ENCODE data around the gene CPB2. TPM values are rescaled to one million over a fixed set of nuclear protein-coding genes. Genes with fewer than 3 reads are reported as not detected.

The CPB2 gene
- total RNA-seq, 4 donors from 2014 or later: not detected

DNA sequence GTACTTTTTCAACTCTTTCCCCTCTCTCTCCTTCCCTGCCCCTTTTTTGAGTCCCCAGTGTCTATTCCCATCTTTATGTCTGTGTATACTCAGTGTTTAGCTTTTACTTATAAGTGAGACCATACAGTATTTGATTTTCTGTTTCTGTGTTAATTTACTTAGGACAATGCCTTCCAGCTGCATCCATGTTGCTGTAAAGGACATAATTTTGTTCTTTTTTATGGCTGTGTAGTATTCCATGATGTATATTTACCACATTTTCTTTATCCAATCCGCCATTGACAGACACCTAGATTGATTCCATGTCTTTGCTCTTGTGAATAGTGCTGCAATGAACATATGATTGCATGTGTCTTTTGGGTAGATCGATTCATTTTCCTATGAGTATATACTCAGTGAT, 41.5 kb downstream of the CPB2 start:
- intact Hi-C loops (cut with DNase I; ENCODE audit: low total_unique reads): no loop called here
- Histone ChIP-seq H3K4me1 (no peaks in the 10 kb centered on the region), H3K27me3 (no peaks in the 10 kb centered on the region), H3K4me3 (no peak overlapping the region), H3K27ac (no peak overlapping the region), H3K36me3 (no peaks in the 10 kb centered on the region), H3K9me3 (no peaks in the 10 kb centered on the region)
- TF ChIP-seq POLR2A (IDR thresholded peaks at IDR 0.05): no peak
- no peak for TF ChIP-seq EP300 (IDR thresholded peaks at IDR 0.05; ENCODE audit: low read depth)
- TF ChIP-seq, protein P1, sequence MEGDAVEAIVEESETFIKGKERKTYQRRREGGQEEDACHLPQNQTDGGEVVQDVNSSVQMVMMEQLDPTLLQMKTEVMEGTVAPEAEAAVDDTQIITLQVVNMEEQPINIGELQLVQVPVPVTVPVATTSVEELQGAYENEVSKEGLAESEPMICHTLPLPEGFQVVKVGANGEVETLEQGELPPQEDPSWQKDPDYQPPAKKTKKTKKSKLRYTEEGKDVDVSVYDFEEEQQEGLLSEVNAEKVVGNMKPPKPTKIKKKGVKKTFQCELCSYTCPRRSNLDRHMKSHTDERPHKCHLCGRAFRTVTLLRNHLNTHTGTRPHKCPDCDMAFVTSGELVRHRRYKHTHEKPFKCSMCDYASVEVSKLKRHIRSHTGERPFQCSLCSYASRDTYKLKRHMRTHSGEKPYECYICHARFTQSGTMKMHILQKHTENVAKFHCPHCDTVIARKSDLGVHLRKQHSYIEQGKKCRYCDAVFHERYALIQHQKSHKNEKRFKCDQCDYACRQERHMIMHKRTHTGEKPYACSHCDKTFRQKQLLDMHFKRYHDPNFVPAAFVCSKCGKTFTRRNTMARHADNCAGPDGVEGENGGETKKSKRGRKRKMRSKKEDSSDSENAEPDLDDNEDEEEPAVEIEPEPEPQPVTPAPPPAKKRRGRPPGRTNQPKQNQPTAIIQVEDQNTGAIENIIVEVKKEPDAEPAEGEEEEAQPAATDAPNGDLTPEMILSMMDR (IDR thresholded peaks at IDR 0.05): no peak
- no peak for TF ChIP-seq POLR2AphosphoS5 (IDR thresholded peaks at IDR 0.05)
- 95 to 100% methylated on average over 2 of the region's 2 CpGs for WGBS, 2 donors (ENCODE audit: low coverage in 1 of 2)
- in situ Hi-C loops (cut with MboI; ENCODE audit: low pct_ligation_motif_present in 1 of 4, low pct_unique_long_range_greater_than_20kb in 1 of 4, low sequenced_read_pairs in 3 of 4): no loop called here
- no peak for DNase-seq

DNA sequence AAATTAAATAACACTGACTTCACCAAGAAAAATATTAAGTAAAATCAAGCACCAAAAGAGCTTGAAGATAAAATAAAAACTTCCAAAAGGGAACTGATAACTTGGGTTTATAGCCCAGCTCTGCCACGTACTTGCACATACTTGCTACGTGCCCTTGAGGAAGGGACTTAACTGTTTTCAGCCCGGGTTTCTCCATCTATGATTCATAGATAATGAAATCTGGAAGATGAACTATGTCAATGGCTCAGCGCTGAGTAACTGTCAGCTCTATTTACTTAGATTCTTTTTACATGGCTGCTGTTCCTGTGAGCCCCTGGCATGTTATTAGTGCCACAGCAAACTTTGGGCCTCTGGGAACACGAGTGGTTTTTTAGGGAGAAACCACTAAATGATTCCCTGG, 42.6 kb downstream of the CPB2 start:
- H3K27me3 ChIP-seq: no peaks in the 10 kb centered on the region
- 62 to 82% methylated on average over 2 to 5 of the region's 5 CpGs for WGBS, 2 donors (ENCODE audit: low coverage in 1 of 2)
- intact Hi-C loops (cut with DNase I; ENCODE audit: low total_unique reads): no loop called here

DNA sequence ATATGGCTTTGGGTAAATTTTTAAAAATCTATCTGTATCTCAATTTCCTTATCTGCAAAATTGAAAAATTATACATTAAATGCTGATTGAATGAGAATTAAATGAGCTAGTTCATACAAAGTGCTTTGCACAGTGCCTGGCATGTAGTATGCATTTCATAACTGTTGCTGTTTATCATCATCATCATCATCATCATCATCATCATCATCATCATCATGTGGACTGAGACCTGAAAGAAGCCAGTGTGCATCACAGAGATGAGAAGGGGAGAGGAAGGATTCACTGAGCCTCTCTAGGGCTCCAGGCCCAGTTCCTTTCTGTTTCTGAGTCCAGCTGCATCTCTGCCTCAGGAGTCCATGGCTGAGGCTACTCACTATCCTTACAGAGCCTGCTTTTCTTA, 45.4 kb downstream of the CPB2 start:
- no peaks in the 10 kb centered on the region for H3K36me3 ChIP-seq
- H3K4me1 ChIP-seq: no peaks in the 10 kb centered on the region
- no peak overlapping the region for H3K4me3 ChIP-seq
- H3K9me3 ChIP-seq: no peaks in the 10 kb centered on the region
- in situ Hi-C loops (cut with MboI; ENCODE audit: low pct_ligation_motif_present in 1 of 4, low pct_unique_long_range_greater_than_20kb in 1 of 4, low sequenced_read_pairs in 3 of 4) (no loop called here), intact Hi-C loops (cut with DNase I; ENCODE audit: low total_unique reads) (no loop called here)
- no peak for DNase-seq
- H3K27ac ChIP-seq: no peak overlapping the region
- TF ChIP-seq POLR2A (IDR thresholded peaks at IDR 0.05): no peak
- TF ChIP-seq, protein P1 (IDR thresholded peaks at IDR 0.05): no peak
- no peak for TF ChIP-seq EP300 (IDR thresholded peaks at IDR 0.05; ENCODE audit: low read depth)
- TF ChIP-seq POLR2AphosphoS5 (IDR thresholded peaks at IDR 0.05): no peak
- H3K27me3 ChIP-seq: no peaks in the 10 kb centered on the region

More for the DNA sequence above, 42.6 kb downstream of the CPB2 start:
- in situ Hi-C loops (cut with MboI; ENCODE audit: low pct_ligation_motif_present in 1 of 4, low pct_unique_long_range_greater_than_20kb in 1 of 4, low sequenced_read_pairs in 3 of 4): no loop called here
- DNase-seq: no peak
- Histone ChIP-seq H3K4me3 (no peak overlapping the region), H3K36me3 (no peaks in the 10 kb centered on the region), H3K4me1 (no peaks in the 10 kb centered on the region), H3K27ac (no peak overlapping the region), H3K9me3 (no peaks in the 10 kb centered on the region)
- TF ChIP-seq EP300 (IDR thresholded peaks at IDR 0.05; ENCODE audit: low read depth): no peak
- TF ChIP-seq, protein P1 (IDR thresholded peaks at IDR 0.05): no peak
- TF ChIP-seq POLR2A (IDR thresholded peaks at IDR 0.05): no peak

DNA sequence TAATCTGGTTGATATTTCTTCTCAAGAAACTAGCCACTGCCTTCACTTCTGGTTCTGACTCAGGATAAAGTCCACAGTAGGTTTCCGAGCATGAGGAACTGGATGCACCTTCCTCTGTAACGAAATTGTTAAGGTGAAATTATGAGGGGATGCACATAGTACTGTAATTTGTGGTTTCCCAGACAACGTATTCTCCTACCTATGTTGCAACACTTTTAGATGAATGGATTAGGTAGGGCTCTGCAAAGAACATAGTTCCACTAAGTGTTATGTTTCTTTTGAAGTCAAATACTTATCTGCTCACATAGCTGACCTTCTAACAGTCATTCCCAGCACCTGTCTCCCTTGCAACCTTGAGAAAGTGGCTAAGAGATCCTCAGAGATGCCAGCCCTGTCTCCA, 46.6 kb downstream of the CPB2 start:
- H3K4me3 ChIP-seq: no peak overlapping the region
- in situ Hi-C loops (cut with MboI; ENCODE audit: low pct_ligation_motif_present in 1 of 4, low pct_unique_long_range_greater_than_20kb in 1 of 4, low sequenced_read_pairs in 3 of 4) (no loop called here), intact Hi-C loops (cut with DNase I; ENCODE audit: low total_unique reads) (no loop called here)
- H3K9me3 ChIP-seq: no peaks in the 10 kb centered on the region
- peaks cover 0 to 7% (median 3%) of the 10 kb centered on the region in 4 donors for H3K4me1 ChIP-seq
- DNase-seq: no peak
- no peaks in the 10 kb centered on the region for H3K36me3 ChIP-seq
- H3K27me3 ChIP-seq: no peaks in the 10 kb centered on the region
- no peak overlapping the region for H3K27ac ChIP-seq
- TF ChIP-seq POLR2AphosphoS5 (IDR thresholded peaks at IDR 0.05) (no peak), EP300 (IDR thresholded peaks at IDR 0.05; ENCODE audit: low read depth) (no peak), POLR2A (IDR thresholded peaks at IDR 0.05) (no peak)
- TF ChIP-seq, protein P1 (IDR thresholded peaks at IDR 0.05): no peak
- WGBS, 2 donors (ENCODE audit: low coverage in 1 of 2): 74 to 79% methylated on average over 3 of the region's 3 CpGs

Measured in transverse colon (tissue), 4 donors.